Heart right ventricle (tissue), 16 donors: ENCODE measurements around the gene RDM1. TPM values are rescaled to one million over a fixed set of nuclear protein-coding genes. Genes with fewer than 3 reads are reported as not detected.

Experiments used
- ATAC-seq, 8 donors: fragments of 200-7000 bp; cut with Tn5 transposase; one replicate each; pipeline ENCODE4 v1.9.1; 2020; ENCODE audit warnings: mild to moderate bottlenecking in 8 of 8, moderate library complexity in 8 of 8, moderate number of reproducible peaks in 1 of 8
- DNase-seq, 2 donors: peaks; one replicate each; pipeline ENCODE4 v3.0.0-alpha.2; 2020
- H3K27ac ChIP-seq, 10 donors: fragments of 200-600 bp; sonication (generic) in 2 of 10; one replicate each; pipeline versions ENCODE4 v1.5.0 to v1.8.0; 2020 to 2022; ENCODE audit warnings: mild to moderate bottlenecking in 3 of 10
- H3K27me3 ChIP-seq, 7 donors: fragments of 200-600 bp; one replicate each; pipeline ENCODE4 v1.8.0; 2021 to 2022; ENCODE audit warnings: mild to moderate bottlenecking in 2 of 7
- H3K36me3 ChIP-seq, 9 donors: fragments of 200-600 bp; sonication (generic) in 1 of 9; one replicate each; pipeline versions ENCODE4 v1.5.0 to v1.8.0; 2020 to 2022; ENCODE audit warnings: mild to moderate bottlenecking in 2 of 9
- H3K4me1 ChIP-seq, 9 donors: fragments of 200-600 bp; sonication (generic) in 1 of 9; one replicate each; pipeline versions ENCODE4 v1.5.0 to v1.8.0; 2020 to 2022; ENCODE audit warnings: mild to moderate bottlenecking in 4 of 9
- H3K4me3 ChIP-seq, 10 donors: fragments of 200-600 bp; sonication (generic) in 2 of 10; one replicate each; pipeline versions ENCODE4 v1.5.0 to v1.8.0; 2020 to 2022; ENCODE audit warnings: mild to moderate bottlenecking in 7 of 10, moderate library complexity in 2 of 10
- H3K9me3 ChIP-seq, 11 donors: fragments of 200-600 bp in 10 of 11; sonication (generic) in 2 of 11; one replicate each; pipeline versions ENCODE4 v1.5.0 to v1.8.0; 2013 to 2022; ENCODE audit warnings: mild to moderate bottlenecking in 2 of 11, control low read depth in 1 of 11, moderate library complexity in 1 of 11
- WGBS, 2 donors: extraction: QIAGEN DNeasy Blood & Tissue Kit; methylation state at CpG; one replicate each; pipeline ENCODE4 v1.1.7; 2013; ENCODE audit warnings: inconsistent platforms in 1 of 2; 5-methylcytosine and 5-hydroxymethylcytosine counted together
- intact Hi-C, 10 donors: fragments of 100-400 bp; cut with DNase I; formaldehyde crosslinking; loops; one replicate each; pipeline versions ENCODE4 v1.11.1 to v1.14.2; 2022
- polyA plus RNA-seq, 2 donors: library from polyadenylated mRNA; stranded (reverse); fragments of 200-250 nt; gene quantifications; one replicate each; pipeline ENCODE4 v1.2.3, GENCODE V29; 2013
- total RNA-seq, 10 donors: library from RNA; stranded (reverse); fragmentation: NEBNext Ultra II Directional in 3 of 10; extraction: Animal tissue kit (Norgen Biotek cat#: 25700) in 3 of 10; gene quantifications; one replicate each; pipeline versions ENCODE4 v1.2.1 to v1.2.4, GENCODE V29; 2021 to 2023
- TF ChIP-seq, protein P1 (sequence below), 9 donors: fragments of 200-600 bp; sonication (generic) in 2 of 9; IDR thresholded peaks; one replicate each; pipeline versions ENCODE4 v1.5.0 to v1.8.0; 2021 to 2022; ENCODE audit warnings: antibody characterized with exemption in 9 of 9, mild to moderate bottlenecking in 5 of 9, moderate library complexity in 1 of 9
- donor health status: Arrhythmogenic right ventricular cardiomyopathy.
- donor health status: ischemic (EF 13 %, LVEDD 7.1; RV severe dilation, severe dysfunction).
- donor health status: healthy with polysubstance abuse.
- donor health status: DM: no; HTN: yes; CAD: no.
- donor health status: DM: no; HTN: no; CAD: no.
- donor health status: ischemic (EF 25% LVEDD 6.9; RV normal size, moderate dysfunction).
- donor health status: ischemic (EF 25% LVEDD 5.7; RV mildly dilated, moderate dysfunction).
- donor health status: healthy.
- donor health status: DM: yes; HTN: yes; CAD: no.
- donor health status: Ischemic cardiomyopathy.
- donor health status: ischemic (EF 35%, LVEDD 5.7; RV mildly dilated, moderate dysfunction).
- donor health status: nonischemic (EF 11% LVEDD 7.7; RV severe dilation, severe dysfunction).
- donor health status: DM: yes; HTN: yes; CAD: no.
- donor health status: PGD.
- donor health status: ischemic (EF 29% LVEDD 5.4; RV normal size, mild dysfunction).
- donor health status: nonischemic (EF 23%, LVEDD 6.1; RV moderate dilation, normal function).

Gene RDM1
- total and polyA plus RNA-seq, 12 donors: 0.46 to 1.3 TPM; not detected in 10

DNA sequence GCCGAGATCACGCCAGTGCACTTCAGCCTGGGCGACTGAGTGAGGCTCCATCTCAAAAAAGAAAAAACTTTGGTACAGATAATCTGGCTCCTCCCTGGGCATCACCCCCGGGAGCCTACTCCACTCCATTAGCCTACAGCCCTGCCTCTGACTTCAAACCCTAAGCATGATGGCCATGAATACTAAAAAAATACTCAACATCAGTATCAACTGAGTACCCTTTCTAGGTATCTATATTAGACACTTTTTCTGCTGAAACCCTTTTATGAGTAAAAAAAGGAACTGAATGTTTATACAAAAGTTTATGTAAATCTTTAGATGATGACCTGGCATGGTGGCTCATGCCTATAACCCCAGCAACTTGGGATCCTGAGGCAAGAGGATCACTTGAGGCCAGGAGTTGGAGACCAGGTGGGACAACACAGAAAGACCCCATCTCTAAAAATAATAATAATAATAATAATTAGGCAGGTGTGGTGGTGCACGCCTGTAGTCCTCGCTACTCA is 6.9 kb downstream of the RDM1 start:
- Histone ChIP-seq H3K9me3 (no peaks in the 10 kb centered on the region), H3K4me1 (peaks cover 0 to 3% (median 0%) of the 10 kb centered on the region in 9 donors), H3K27me3 (peaks cover 0 to 17% (median 4%) of the 10 kb centered on the region in 7 donors), H3K36me3 (no peaks in the 10 kb centered on the region), H3K27ac (no peak overlapping the region), H3K4me3 (no peak overlapping the region)
- TF ChIP-seq, protein P1, sequence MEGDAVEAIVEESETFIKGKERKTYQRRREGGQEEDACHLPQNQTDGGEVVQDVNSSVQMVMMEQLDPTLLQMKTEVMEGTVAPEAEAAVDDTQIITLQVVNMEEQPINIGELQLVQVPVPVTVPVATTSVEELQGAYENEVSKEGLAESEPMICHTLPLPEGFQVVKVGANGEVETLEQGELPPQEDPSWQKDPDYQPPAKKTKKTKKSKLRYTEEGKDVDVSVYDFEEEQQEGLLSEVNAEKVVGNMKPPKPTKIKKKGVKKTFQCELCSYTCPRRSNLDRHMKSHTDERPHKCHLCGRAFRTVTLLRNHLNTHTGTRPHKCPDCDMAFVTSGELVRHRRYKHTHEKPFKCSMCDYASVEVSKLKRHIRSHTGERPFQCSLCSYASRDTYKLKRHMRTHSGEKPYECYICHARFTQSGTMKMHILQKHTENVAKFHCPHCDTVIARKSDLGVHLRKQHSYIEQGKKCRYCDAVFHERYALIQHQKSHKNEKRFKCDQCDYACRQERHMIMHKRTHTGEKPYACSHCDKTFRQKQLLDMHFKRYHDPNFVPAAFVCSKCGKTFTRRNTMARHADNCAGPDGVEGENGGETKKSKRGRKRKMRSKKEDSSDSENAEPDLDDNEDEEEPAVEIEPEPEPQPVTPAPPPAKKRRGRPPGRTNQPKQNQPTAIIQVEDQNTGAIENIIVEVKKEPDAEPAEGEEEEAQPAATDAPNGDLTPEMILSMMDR (IDR thresholded peaks at IDR 0.05): no peak
- DNase-seq (no peak), ATAC-seq (no peak)
- WGBS, 2 donors: 95 to 96% methylated on average over 6 of the region's 6 CpGs
- intact Hi-C loops: no loop called here

DNA sequence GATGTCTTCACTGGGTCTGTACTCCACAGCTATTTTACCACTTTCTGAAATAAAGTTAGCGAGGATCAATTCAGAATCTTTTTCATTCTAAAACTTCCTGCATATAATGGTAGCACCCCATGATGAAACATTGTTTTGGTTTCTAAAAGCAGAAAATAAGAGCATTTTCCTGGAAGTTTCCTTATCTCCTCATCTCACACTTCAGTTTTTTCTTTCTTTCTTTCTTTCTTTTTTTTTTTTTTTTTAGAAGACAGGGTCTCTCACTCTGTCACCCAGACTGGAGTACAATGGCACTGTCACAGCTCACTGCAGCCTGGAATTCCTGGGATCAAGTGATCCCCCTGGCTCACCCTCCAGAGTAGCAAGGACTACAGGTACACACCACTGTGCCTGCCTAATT is 10.3 kb downstream of the RDM1 start:
- 98% methylated on average over 1 of the region's 1 CpG for WGBS, 2 donors
- ATAC-seq: no peak
- no peak overlapping the region for H3K27ac ChIP-seq
- H3K9me3 ChIP-seq: no peaks in the 10 kb centered on the region
- DNase-seq: no peak
- intact Hi-C loops: no loop called here
- H3K36me3 ChIP-seq: no peaks in the 10 kb centered on the region
- H3K4me3 ChIP-seq: no peak overlapping the region
- peaks cover 0 to 8% (median 0%) of the 10 kb centered on the region in 9 donors for H3K4me1 ChIP-seq
- TF ChIP-seq, protein P1 (IDR thresholded peaks at IDR 0.05): no peak
- peaks cover 0 to 11% (median 0%) of the 10 kb centered on the region in 7 donors for H3K27me3 ChIP-seq

DNA sequence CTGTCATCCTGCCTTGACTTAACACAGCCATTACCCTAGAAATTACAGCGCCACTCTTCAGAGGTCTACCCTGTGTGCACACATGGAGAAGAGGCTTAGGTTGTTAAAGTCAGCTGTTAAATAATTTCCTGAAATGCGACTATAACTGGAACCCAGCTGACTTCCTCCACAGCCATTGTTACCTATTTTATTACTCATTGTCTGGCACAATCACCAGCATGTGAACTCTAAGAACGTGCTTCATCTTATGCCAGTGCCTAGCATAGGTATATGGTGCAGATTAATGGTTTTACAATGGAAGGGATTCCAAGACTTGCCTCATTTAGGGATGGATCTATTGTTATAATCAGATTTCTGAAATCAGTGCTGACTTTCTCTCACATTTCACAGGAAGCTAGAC is 11.9 kb downstream of the RDM1 start:
- ATAC-seq (no peak), DNase-seq (no peak)
- no peaks in the 10 kb centered on the region for H3K36me3 ChIP-seq
- no peak overlapping the region for H3K27ac ChIP-seq
- peaks cover 0 to 8% (median 0%) of the 10 kb centered on the region in 9 donors for H3K4me1 ChIP-seq
- 60 to 68% methylated on average over 3 of the region's 3 CpGs for WGBS, 2 donors
- H3K27me3 ChIP-seq: peaks cover 0 to 11% (median 0%) of the 10 kb centered on the region in 7 donors
- TF ChIP-seq, protein P1 (IDR thresholded peaks at IDR 0.05): no peak
- intact Hi-C loops: loop anchor here in 1 of 10 donors (5.0 kb wide), 1 partner anchor 1231 kb away; no protein-coding TSS in a partner anchor
- H3K4me3 ChIP-seq: no peak overlapping the region
- no peaks in the 10 kb centered on the region for H3K9me3 ChIP-seq

DNA sequence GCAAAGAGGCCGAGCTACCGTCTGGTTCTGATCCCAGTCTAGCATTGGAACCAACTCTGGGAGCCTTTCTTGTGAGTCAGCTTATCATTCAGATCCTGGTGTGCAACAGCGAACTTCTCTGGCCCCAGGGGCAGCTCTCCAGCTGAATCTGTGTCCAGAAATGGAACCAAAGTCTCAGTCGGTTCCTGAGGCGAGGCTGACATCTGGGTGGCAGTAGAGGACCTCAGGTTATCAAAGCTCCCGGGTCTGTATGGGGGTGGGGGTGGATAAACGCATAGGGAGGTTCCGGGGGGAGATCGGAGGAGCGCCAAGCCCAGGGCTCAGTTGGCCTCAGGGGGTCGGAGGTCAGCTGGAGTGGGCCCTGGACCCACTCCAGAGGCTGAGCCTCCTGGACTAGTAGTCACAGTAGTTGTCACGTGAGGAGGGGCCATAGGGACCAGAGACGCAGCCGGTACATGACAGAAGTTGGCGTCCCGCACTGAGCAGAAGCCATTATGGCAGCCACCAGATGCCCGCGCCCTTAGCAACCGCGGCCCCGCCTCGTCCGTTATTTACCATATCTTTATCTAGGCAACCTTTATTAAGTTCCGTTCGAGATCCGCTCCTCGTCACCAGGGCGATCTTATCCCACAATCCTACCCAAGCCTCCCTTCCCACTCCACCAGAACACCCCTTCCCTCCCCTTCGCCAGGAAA is 12.9 kb downstream of the RDM1 start:
- H3K9me3 ChIP-seq: no peaks in the 10 kb centered on the region
- 95 to 96% methylated on average over 29 of the region's 29 CpGs for WGBS, 2 donors
- no peak overlapping the region for H3K27ac ChIP-seq
- ATAC-seq: no peak
- intact Hi-C loops: loop anchor here in 1 of 10 donors (5.0 kb wide), 1 partner anchor 1230 kb away; no protein-coding TSS in a partner anchor
- TF ChIP-seq, protein P1 (IDR thresholded peaks at IDR 0.05): no peak
- no peaks in the 10 kb centered on the region for H3K36me3 ChIP-seq
- no peak overlapping the region for H3K4me3 ChIP-seq
- DNase-seq: no peak
- H3K27me3 ChIP-seq: peaks cover 0 to 2% (median 0%) of the 10 kb centered on the region in 7 donors
- peaks cover 0 to 8% (median 0%) of the 10 kb centered on the region in 9 donors for H3K4me1 ChIP-seq
